HUES64 (cell line): Measurements from ENCODE around the gene BCOR.
A peak's percentile ranks its signal among the peaks of the same experiment; 100 is the strongest.

Experiments
- H3K27ac ChIP-seq: 2 replicates; pipeline ENCODE4 v1.7.0; 2013; ENCODE audit warnings: low read depth, low read length, inconsistent platforms
- H3K27me3 ChIP-seq: 2 replicates; pipeline ENCODE4 v1.6.1; 2013; ENCODE audit warnings: mild to moderate bottlenecking, low read length; ENCODE audit not compliant: insufficient read depth
- H3K36me3 ChIP-seq: 2 replicates; pipeline ENCODE4 v1.6.1; 2013; ENCODE audit warnings: mild to moderate bottlenecking, low read length; ENCODE audit not compliant: insufficient read depth
- H3K4me1 ChIP-seq: 2 replicates; pipeline ENCODE4 v1.6.1; 2013; ENCODE audit warnings: mild to moderate bottlenecking, low read length, moderate library complexity; ENCODE audit not compliant: insufficient read depth
- H3K4me3 ChIP-seq: 2 replicates; pipeline ENCODE4 v1.5.1; 2013; ENCODE audit warnings: mild to moderate bottlenecking, low read length, moderate library complexity
- H3K9ac ChIP-seq: 2 replicates; pipeline ENCODE4 v1.6.1; 2013; ENCODE audit warnings: mild to moderate bottlenecking, low read depth, low read length
- H3K9me3 ChIP-seq: 2 replicates; pipeline ENCODE4 v1.6.1; 2013; ENCODE audit warnings: low read depth, low read length; ENCODE audit not compliant: insufficient read depth
- WGBS: fragments of 150-250, 120-280 bp; methylation state at CpG from one replicate; pipeline ENCODE4 v1.1.7; 2013; ENCODE audit warnings: missing lambda C conversion rate; 5-methylcytosine and 5-hydroxymethylcytosine counted together

The BCOR gene

DNA sequence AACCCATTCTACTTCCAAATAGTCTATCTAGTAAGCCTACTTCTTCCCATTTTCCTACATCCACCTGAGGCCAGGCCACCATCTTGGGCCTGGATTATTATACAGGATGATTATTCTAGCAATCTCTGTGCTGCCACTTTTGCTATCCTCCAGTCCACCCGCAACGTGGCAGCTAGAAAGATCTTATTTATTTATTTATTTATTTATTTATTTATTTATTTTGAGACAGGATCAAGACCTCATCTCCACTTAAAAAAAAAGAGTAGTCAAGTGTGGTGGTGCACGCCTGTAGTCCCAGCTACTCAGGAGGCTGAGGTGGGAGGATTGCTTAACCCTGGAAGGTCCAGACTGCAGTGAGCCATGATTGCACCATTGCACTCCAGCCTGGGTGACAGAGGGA, 15.2 kb upstream of the BCOR start:
- WGBS = 100% methylated on average over 1 of the region's 3 CpGs
- Histone ChIP-seq H3K36me3 (no peaks in the 10 kb centered on the region), H3K9me3 (no peaks in the 10 kb centered on the region), H3K9ac (no peak overlapping the region), H3K27me3 (no peaks in the 10 kb centered on the region), H3K4me3 (no peak overlapping the region), H3K27ac (no peak overlapping the region), H3K4me1 (peaks cover 4% of the 10 kb centered on the region; the same call in 1 of the 2 replicates)

DNA sequence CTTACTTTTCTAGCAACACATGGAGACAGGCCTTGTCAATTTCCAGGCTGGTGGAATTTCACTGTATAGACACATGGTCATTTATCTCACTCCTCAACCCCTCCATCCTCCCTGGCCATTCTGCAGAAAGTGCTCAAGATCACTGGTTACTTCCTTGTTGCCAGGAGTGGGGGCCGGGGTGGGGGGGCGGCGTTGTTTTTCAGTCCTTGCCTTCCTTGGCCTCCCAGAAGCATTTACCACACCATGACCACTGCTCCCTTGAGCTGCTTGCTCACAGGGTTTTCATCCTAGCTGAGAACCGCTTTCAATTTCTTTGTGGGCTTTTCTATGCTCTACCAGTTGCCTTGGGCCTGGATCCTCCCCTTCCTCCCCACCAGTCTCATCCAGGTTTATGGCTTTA, 14.1 kb upstream of the BCOR start:
- Histone ChIP-seq H3K36me3 (no peaks in the 10 kb centered on the region), H3K9ac (no peak overlapping the region), H3K27me3 (peaks cover 3% of the 10 kb centered on the region; the same call in 1 of the 2 replicates), H3K4me1 (peaks cover 4% of the 10 kb centered on the region; the same call in 1 of the 2 replicates), H3K9me3 (no peaks in the 10 kb centered on the region), H3K4me3 (no peak overlapping the region), H3K27ac (no peak overlapping the region)
- 75% methylated on average over 4 of the region's 4 CpGs for WGBS

DNA sequence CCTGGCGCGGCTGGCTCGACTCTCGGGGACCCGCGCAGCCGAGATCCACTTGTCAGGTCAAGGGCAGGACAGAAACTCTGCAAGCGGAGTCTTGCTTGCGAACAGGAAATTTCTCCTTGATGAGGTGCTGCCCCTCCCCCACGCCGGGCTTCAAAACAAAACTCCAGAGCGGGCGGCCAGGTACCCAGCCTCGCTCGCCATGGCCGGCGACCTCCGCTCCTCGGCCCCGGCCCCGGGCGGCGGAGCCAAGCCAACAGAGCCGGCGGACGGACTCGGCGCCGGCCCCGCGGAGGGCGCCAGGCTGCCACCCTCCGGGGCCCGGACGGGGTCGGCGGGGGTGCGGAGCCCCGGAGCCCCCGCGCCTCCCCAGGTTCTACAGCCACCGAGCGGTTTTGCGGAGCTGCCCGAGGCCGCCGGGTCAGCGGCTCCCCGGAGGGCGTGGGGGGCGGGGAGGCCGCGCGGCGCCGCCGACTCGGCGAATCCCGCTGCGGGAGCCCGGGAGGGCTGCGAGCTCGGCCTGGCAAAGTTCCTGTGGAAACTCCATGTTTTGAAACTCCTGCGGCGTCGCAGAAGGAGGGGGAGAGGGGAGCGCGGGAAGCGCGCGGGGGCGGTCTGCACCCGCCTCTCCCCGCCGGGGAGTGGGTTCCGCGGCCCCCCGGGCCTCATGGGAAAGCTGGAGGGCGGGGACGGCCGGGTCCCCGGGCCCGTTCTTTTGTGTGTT, 11.7 kb upstream of the BCOR start:
- Histone ChIP-seq H3K36me3 (no peaks in the 10 kb centered on the region), H3K27ac (peak overlapping the region; percentile 62; the same call in 1 of the 2 replicates), H3K4me3 (peak overlapping the region; percentile 57), H3K9ac (peak overlapping the region; percentile 55), H3K9me3 (no peaks in the 10 kb centered on the region), H3K27me3 (peaks cover 8% of the 10 kb centered on the region), H3K4me1 (peaks cover 4% of the 10 kb centered on the region; the same call in 1 of the 2 replicates)
- WGBS = under 1% methylated on average over 83 of the region's 84 CpGs

DNA sequence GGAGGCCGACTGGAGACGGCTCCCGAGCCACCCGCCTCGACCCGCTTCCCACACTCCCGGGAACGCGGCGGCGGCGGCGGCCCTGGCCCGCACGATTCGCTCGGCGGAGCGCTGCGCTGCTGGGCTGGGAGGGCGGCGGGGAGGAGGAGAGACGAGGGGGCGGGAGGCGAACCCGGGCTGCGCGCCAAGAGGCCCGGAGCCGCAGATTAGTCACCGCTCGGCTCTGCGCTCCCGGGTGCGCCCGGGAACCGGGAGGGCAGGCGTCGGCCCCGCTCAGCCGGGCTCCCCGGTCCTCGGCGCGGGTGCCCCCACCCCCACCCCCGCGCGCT, 11.2 kb upstream of the BCOR start:
- Histone ChIP-seq H3K27ac (peak overlapping the region; percentile 74; the same call in 1 of the 2 replicates), H3K9ac (peak overlapping the region; percentile 64), H3K27me3 (peaks cover 13% of the 10 kb centered on the region), H3K4me3 (peak overlapping the region; percentile 57), H3K36me3 (no peaks in the 10 kb centered on the region), H3K9me3 (no peaks in the 10 kb centered on the region), H3K4me1 (peaks cover 8% of the 10 kb centered on the region)
- WGBS = under 1% methylated on average over 48 of the region's 48 CpGs

DNA sequence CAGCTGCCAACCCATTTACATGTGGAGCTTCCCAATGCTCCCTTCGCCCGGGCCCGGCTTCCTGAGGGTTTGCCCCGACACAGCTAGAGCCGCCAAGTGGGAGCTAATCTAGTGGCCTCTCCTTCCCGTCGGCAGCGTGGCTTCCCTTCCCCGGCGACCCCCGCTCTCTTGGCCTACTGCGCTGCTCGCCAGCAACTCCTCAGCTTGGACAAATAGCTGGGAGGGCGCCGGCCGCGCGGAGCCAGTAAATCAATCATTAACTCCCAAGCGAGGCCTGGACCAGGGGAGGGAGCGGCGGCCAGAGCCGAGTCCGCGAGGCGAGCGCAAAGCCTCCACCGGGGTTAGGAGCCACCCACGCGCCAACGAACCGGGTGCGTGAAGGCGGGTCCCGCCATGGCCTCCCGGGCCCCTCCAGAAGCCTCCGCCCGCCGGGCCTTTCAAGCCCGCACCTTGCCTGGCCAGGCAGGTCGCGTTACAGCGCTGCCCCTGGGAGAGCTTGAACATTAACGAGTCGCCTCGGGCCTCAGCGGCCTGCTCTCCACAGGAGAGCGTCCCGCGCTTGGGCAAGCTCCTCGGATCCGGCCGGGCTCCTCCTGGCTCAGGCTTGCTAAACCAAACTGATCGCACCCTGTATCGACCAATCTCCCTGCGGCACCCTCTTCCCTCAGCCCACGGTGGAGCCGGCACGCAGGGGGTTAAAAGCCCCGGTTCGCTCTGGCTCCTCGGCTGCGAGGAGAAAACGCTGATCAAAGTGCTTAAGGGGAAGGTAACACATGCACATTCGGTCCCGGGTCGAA, 10.6 kb upstream of the BCOR start:
- H3K27ac ChIP-seq = peak overlapping the region; percentile 74; the same call in 1 of the 2 replicates
- under 1% methylated on average over 66 of the region's 66 CpGs for WGBS
- no peaks in the 10 kb centered on the region for H3K9me3 ChIP-seq
- no peaks in the 10 kb centered on the region for H3K36me3 ChIP-seq
- peak overlapping the region; percentile 57 for H3K4me3 ChIP-seq
- peaks cover 19% of the 10 kb centered on the region for H3K27me3 ChIP-seq
- H3K9ac ChIP-seq = peak overlapping the region; percentile 64
- H3K4me1 ChIP-seq = peaks cover 13% of the 10 kb centered on the region

DNA sequence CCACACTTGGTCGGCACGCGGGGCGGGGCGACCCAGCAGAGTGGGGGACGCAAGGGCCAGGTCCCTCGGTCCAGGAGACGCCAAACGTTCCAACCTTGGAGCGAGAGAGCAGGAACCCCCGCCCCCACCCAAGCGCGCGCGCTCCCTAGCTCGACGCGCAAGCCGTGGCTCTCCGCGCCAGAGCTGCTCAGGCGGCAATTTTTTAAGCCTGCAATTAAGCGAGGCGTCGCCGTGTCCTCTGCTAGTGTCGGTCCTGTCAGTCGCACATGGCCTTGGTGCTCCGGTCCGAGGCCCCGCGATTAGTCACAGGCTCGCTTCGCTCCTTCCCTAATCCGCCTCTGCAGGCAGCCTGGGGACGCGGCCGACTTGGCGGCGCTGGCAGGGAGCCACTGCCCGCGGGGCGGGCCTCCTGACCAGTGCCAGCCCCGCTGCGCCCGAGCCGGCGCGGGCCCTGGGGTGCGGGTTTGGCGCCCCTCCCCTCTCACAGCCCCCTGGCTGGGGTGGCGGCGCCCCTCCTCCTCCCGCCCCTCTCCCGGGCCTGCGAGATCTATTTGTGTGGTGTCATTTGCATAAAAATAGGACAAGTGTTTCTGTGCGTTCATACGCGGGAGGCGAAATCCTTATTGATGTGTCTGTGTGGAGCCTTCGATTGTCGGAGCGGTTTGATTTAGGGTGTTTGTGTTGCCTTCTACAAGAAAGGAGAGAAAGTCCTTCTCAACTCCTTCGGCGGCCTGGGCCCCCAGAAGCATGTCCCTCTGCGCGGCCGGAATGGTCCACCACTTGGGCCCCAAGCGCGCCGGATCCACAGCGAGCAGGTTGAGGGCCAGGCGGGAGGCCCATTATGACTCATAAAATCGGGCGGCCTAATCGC, 9.8 kb upstream of the BCOR start:
- H3K9me3 ChIP-seq = no peaks in the 10 kb centered on the region
- H3K27me3 ChIP-seq = peaks cover 27% of the 10 kb centered on the region
- peaks cover 17% of the 10 kb centered on the region for H3K4me1 ChIP-seq
- H3K9ac ChIP-seq = peak overlapping the region; percentile 64; the same call in 1 of the 2 replicates
- peak overlapping the region; percentile 57 for H3K4me3 ChIP-seq
- no peaks in the 10 kb centered on the region for H3K36me3 ChIP-seq
- peak overlapping the region; percentile 80; the same call in 1 of the 2 replicates for H3K27ac ChIP-seq
- WGBS = under 1% methylated on average over 74 of the region's 76 CpGs

DNA sequence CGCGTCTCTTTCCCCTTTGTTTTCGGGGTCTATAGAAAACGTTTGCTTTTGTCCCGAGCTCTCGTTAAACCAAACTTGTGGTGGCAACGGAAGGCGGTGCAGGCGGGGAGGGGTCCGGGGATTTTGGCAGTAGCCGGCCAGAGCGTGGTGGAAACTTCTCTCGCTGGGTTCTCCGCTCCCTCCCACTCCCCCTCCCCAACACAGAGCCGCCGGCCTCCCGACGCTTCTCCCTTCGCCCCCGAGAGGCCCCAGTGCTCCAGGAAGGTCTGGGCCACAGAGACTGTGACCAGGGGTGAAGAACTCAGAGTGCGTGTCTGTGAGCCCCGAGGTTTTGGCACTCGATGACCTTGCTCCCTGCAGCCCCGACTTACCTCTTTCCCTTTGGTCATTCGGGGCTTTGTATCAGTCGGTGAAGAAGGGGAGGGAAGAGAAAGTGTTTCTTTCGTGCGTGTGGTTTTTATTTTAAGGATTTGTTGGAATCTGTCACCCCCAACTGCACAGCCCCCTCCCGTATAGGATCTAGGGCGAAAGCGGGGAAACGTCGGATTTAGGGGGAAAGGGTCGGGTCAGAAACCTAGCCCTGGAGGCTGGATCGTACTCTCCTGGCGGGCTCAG, 9.0 kb upstream of the BCOR start:
- peak overlapping the region; percentile 80; the same call in 1 of the 2 replicates for H3K27ac ChIP-seq
- peak overlapping the region; percentile 44; the same call in 1 of the 2 replicates for H3K9ac ChIP-seq
- under 1% methylated on average over 29 of the region's 36 CpGs for WGBS
- peaks cover 21% of the 10 kb centered on the region for H3K4me1 ChIP-seq
- H3K9me3 ChIP-seq = no peaks in the 10 kb centered on the region
- peak overlapping the region; percentile 57 for H3K4me3 ChIP-seq
- H3K27me3 ChIP-seq = peaks cover 35% of the 10 kb centered on the region
- H3K36me3 ChIP-seq = no peaks in the 10 kb centered on the region

DNA sequence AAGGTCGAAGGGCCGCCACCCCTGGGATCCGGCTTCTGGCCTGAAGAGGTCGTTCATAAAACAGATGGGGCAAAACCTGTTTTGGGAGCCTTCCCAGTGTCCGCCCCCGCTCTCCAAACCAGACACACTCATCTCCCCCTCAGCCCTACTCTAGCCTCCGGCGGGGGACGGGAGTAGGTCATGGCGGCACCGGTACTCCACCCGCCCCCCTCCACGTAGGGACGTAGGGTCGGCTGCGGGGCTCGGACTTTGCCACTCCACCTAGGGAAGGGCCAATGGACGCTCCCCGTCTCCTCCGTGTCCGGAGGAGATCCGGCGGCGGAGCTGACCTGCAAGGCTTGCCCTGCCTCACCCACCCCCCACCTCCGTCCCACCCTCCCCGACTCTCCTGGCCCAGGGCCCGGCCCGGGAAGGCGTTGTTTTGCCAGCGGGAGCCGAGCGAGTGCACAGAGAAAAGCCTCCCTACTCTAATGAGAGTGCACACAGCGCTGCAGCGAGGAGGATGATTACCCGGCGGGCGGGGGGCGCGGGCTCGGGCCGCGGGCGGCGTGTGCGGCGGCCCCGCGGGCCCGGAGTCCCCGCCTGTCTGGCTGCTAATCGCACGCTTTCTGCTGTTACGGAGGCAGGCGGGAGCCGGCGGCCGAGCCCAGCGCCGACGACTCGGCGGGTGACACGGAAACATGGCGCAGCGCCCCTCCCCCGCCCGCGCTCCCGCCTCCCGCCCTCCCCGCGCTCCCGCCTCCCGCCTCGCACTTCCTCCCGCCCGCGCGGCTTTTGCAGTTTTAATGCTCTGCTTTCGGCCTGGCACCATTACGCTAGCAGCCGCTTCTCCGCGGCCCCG, 8.3 kb upstream of the BCOR start:
- Histone ChIP-seq H3K4me3 (peak overlapping the region; percentile 57), H3K27me3 (peaks cover 42% of the 10 kb centered on the region), H3K27ac (peak overlapping the region; percentile 80; the same call in 1 of the 2 replicates), H3K9ac (peak overlapping the region; percentile 44; the same call in 1 of the 2 replicates), H3K36me3 (no peaks in the 10 kb centered on the region), H3K9me3 (no peaks in the 10 kb centered on the region), H3K4me1 (peaks cover 28% of the 10 kb centered on the region)
- WGBS = under 1% methylated on average over 83 of the region's 85 CpGs

DNA sequence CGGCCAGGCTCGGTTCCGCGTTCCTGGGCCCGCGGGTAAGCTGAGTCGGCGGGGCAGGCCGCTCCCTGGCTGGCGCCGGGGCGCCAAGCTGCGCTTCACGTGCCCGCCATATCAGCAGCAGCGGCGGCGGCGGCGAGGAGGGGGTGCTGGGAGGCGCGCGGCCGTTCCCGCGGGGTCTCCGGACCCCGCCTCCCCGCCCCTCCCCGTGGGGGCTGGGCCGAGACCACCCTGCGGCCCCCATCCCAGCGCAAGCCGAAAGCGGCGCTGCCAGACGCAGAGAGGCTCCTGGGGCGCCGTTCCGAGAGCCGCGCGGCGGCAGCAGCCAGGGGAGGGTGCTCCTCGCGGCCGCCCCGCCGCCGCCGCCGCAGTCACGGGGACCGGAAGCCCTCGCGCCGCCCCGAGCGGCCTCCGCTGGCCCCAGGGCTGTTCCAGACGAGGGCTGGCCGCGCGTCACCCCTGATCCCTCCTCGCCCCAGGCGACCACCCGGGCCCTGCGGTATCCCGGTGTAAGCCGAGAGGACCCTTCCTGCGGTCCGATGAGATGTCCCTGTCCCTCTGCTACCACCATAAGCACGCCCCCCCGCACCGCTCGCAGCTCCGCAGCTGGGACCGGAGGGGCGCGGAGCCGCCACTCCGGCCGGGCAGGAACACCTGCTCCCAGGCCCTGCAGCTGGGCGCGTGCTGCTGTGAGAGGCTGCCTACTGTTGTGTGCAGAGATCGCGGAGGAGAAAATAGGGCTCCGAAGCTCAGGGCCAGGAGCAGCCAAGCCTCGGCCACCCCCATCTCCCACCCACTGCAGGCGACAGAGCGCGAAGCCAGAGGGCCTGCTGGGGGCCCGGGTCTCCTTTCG, 7.5 kb upstream of the BCOR start:
- WGBS = under 1% methylated on average over 93 of the region's 94 CpGs
- no peak overlapping the region; the same call in 1 of the 2 replicates for H3K27ac ChIP-seq
- H3K4me1 ChIP-seq = peaks cover 26% of the 10 kb centered on the region
- no peaks in the 10 kb centered on the region for H3K36me3 ChIP-seq
- peak overlapping the region; percentile 50; the same call in 1 of the 2 replicates for H3K9ac ChIP-seq
- peaks cover 46% of the 10 kb centered on the region for H3K27me3 ChIP-seq
- peak overlapping the region; percentile 57 for H3K4me3 ChIP-seq
- H3K9me3 ChIP-seq = no peaks in the 10 kb centered on the region
